NB4 (cell line): ENCODE measurements around the gene EHD3.
A peak's percentile ranks its signal among the peaks of the same experiment; 100 is the strongest.

ENCODE experiments used
- DNase-seq: peaks from one replicate; pipeline ENCODE4 v3.0.0; 2010; ENCODE audit warnings: low read depth
- H3K4me3 ChIP-seq: one replicate; pipeline ENCODE4 v1.5.1; 2011; ENCODE audit warnings: mild to moderate bottlenecking, low read depth, low read length, moderate library complexity
- CTCF ChIP-seq: IDR thresholded peaks from one replicate; pipeline ENCODE4 v1.5.1; 2012; ENCODE audit warnings: low read depth, low read length
- MAX ChIP-seq: IDR thresholded peaks from 2 replicates; pipeline ENCODE4 v1.6.1; 2011; ENCODE audit warnings: low read depth, low read length
- MYC ChIP-seq: IDR thresholded peaks from 2 replicates; pipeline ENCODE4 v1.6.1; 2011; ENCODE audit warnings: low read depth, low read length
- POLR2A ChIP-seq: IDR thresholded peaks from 2 replicates; pipeline ENCODE4 v1.6.1; 2011; ENCODE audit warnings: mild to moderate bottlenecking; ENCODE audit not compliant: insufficient read length; ENCODE audit errors: extremely low read depth

The EHD3 gene

GRCh38 chr2:31219131-31219969 lies 14.6 kb upstream of the EHD3 start:
- TF ChIP-seq POLR2A (no peak), CTCF (no peak), MAX (no peak), MYC (no peak)
- H3K4me3 ChIP-seq, result no peak overlapping the region
- peak; percentile 15 for DNase-seq

- H3K4me3 ChIP-seq, result no peak overlapping the region
- DNase-seq, result no peak
- no peak for TF ChIP-seq MAX
- no peak for TF ChIP-seq CTCF
- TF ChIP-seq POLR2A, result no peak
- no peak for TF ChIP-seq MYC
Observed at GRCh38 chr2:31221544-31221943, 12.4 kb upstream of the EHD3 start.

DNA sequence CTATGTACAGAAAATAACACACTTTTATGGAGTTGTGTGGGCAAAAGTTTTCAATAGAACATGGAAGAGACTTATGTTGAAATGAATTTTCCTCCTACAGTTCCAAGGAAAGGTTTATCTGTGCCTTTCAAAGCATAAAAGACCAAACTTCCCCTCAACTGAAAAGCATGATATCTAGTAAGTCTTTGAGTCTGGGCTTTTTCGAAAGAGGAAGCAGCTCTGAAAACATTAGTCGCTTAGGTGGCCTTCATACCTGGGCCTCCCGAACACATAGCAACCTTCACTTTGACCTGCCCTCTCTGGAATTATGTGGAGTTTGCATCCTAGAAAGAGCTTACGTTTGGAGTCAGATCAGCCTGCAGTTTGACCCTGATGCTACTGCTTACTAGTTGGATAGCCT lies 11.9 kb upstream of the EHD3 start:
- H3K4me3 ChIP-seq, result no peak overlapping the region
- DNase-seq, result no peak
- TF ChIP-seq CTCF (no peak), POLR2A (no peak), MYC (no peak)

GRCh38 chr2:31223026-31223425 lies 10.9 kb upstream of the EHD3 start:
- TF ChIP-seq POLR2A (no peak), MYC (no peak), CTCF (no peak), MAX (no peak)
- H3K4me3 ChIP-seq, result no peak overlapping the region

DNA sequence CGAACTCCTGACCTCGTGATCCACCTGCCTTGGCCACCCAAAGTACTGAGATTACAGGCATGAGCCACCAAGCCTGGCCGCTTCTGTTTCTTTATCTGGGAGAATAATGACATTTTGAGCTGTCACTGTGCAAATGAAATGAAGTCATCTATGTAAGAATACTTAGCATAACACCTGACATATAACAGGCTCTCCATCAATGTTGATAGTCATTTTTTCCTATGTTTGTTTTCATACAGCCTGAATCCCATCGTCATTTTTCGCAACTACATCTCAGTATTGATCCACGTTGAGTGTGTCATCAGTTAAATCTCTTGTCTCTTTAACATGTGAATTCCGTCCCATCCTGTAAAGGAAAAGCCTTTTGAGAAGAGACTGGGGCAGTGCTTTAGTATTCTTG lies 10.2 kb upstream of the EHD3 start:
- no peak overlapping the region for H3K4me3 ChIP-seq
- no peak for DNase-seq
- TF ChIP-seq CTCF, result no peak

More at GRCh38 chr2:31223026-31223425, 10.9 kb upstream of the EHD3 start:
- no peak for DNase-seq

- no peak for DNase-seq
- TF ChIP-seq MAX, result no peak
- no peak for TF ChIP-seq MYC
- TF ChIP-seq POLR2A, result no peak
- no peak for TF ChIP-seq CTCF
- H3K4me3 ChIP-seq, result no peak overlapping the region
Observed at GRCh38 chr2:31226266-31226665, 7.7 kb upstream of the EHD3 start.
